Smooth muscle cell (in vitro differentiated cells): ENCODE results near the gene RAB26. TPM values are rescaled to one million over a fixed set of nuclear protein-coding genes. Genes with fewer than 3 reads are reported as not detected.

ENCODE experiments used
- DNase-seq: peaks from one replicate; lab custom pipeline; 2025; ENCODE audit not compliant: unreplicated experiment; lab: John Stamatoyannopoulos, UW
- H2AFZ ChIP-seq: fragments of 200-600 bp; sonication (generic); 2 replicates; pipeline ENCODE4 v1.6.0; 2016; ENCODE audit warnings: antibody characterized with exemption, low read depth, mild to moderate bottlenecking
- H3F3A ChIP-seq: fragments of 200-600 bp; sonication (generic); 2 replicates; pipeline ENCODE4 v1.6.0; 2017; ENCODE audit warnings: antibody characterized with exemption, low read depth
- H3K27ac ChIP-seq: fragments of 200-600 bp; sonication (generic); 2 replicates; pipeline ENCODE4 v1.5.1; 2016; ENCODE audit warnings: low read depth, mild to moderate bottlenecking
- H3K27me3 ChIP-seq: fragments of 200-600 bp; sonication (generic); 2 replicates; pipeline ENCODE4 v1.6.1; 2016; ENCODE audit warnings: low read depth, mild to moderate bottlenecking
- H3K36me3 ChIP-seq: fragments of 200-600 bp; sonication (generic); 2 replicates; pipeline ENCODE4 v1.5.1; 2016; ENCODE audit warnings: low read depth
- H3K4me1 ChIP-seq: fragments of 200-600 bp; sonication (generic); 2 replicates; pipeline ENCODE4 v1.5.1; 2016; ENCODE audit warnings: low read depth
- H3K4me2 ChIP-seq: fragments of 200-600 bp; sonication (generic); 2 replicates; pipeline ENCODE4 v1.6.0; 2016; ENCODE audit warnings: mild to moderate bottlenecking
- H3K4me3 ChIP-seq: fragments of 200-600 bp; sonication (generic); 2 replicates; pipeline ENCODE4 v1.5.1; 2016; ENCODE audit warnings: mild to moderate bottlenecking
- H3K79me2 ChIP-seq: fragments of 200-600 bp; sonication (generic); 2 replicates; pipeline ENCODE4 v1.6.0; 2016; ENCODE audit warnings: low read depth, mild to moderate bottlenecking
- H3K9ac ChIP-seq: fragments of 200-600 bp; sonication (generic); 2 replicates; pipeline ENCODE4 v1.6.0; 2016; ENCODE audit warnings: low read depth
- H3K9me3 ChIP-seq: fragments of 200-600 bp; sonication (generic); replicated peaks from 2 replicates; pipeline ENCODE4 v1.5.1; 2016; ENCODE audit warnings: low read depth
- H4K20me1 ChIP-seq: fragments of 200-600 bp; sonication (generic); 2 replicates; pipeline ENCODE4 v1.6.0; 2016; ENCODE audit warnings: low read depth
- WGBS: methylation state at CpG from one replicate; pipeline ENCODE4 v1.1.7; 2016; ENCODE audit warnings: low lambda C conversion rate; 5-methylcytosine and 5-hydroxymethylcytosine counted together
- polyA plus RNA-seq: library from polyadenylated mRNA; unstranded; fragments of >200 nt; fragmentation: Nextera tagmentation; extraction: Ambion mirVana; gene quantifications from 2 replicates; pipeline ENCODE4 v1.2.1, GENCODE V29; 2016
- total RNA-seq: library from RNA; depleted of rRNA; stranded (reverse); fragments of >200 nt; gene quantifications from 2 replicates; pipeline ENCODE4 v1.2.3, GENCODE V29; 2014
- TF ChIP-seq, protein P1 (sequence below): fragments of 200-600 bp; sonication (generic); IDR thresholded peaks from 2 replicates; pipeline ENCODE4 v1.5.1; 2017; ENCODE audit warnings: borderline replicate concordance, mild to moderate bottlenecking, antibody characterized with exemption; ENCODE audit not compliant: insufficient read depth, poor library complexity, severe bottlenecking

The RAB26 gene
- total and polyA plus RNA-seq, 2 experiments from 2014 or later: 1.3 TPM; not detected in 1

DNA sequence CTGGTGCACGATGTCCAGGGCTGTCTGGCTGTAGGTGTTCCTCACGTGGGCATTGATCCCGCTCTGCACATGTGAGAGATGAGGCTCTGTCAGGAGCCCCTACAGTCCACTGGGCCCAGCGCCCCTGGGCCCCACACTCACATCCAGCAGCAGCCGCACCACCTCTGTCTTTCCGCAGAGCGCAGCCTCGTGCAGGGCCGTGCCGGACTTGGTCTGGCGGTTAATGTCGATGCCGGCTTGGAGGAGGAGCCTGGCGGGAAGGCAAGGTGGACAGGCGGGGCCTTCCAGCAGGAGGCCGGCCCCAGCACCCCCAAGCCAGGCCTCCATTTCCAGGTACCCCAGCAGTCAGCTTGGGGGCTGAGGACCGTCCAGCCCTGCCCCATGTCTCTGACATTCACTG, 38.8 kb downstream of the RAB26 start:
- no peaks in the 10 kb centered on the region for H3K36me3 ChIP-seq
- no peak overlapping the region for H3K27ac ChIP-seq
- no peak for DNase-seq
- no peaks in the 10 kb centered on the region for H3F3A ChIP-seq
- H3K27me3 ChIP-seq: no peaks in the 10 kb centered on the region
- WGBS: 91% methylated on average over 17 of the region's 17 CpGs
- H3K4me2 ChIP-seq: no peak overlapping the region
- no peaks in the 10 kb centered on the region for H3K4me1 ChIP-seq
- H3K9ac ChIP-seq: no peak overlapping the region
- H3K4me3 ChIP-seq: no peak overlapping the region
- H2AFZ ChIP-seq: no peak overlapping the region
- H4K20me1 ChIP-seq: no peaks in the 10 kb centered on the region
- TF ChIP-seq, protein P1, sequence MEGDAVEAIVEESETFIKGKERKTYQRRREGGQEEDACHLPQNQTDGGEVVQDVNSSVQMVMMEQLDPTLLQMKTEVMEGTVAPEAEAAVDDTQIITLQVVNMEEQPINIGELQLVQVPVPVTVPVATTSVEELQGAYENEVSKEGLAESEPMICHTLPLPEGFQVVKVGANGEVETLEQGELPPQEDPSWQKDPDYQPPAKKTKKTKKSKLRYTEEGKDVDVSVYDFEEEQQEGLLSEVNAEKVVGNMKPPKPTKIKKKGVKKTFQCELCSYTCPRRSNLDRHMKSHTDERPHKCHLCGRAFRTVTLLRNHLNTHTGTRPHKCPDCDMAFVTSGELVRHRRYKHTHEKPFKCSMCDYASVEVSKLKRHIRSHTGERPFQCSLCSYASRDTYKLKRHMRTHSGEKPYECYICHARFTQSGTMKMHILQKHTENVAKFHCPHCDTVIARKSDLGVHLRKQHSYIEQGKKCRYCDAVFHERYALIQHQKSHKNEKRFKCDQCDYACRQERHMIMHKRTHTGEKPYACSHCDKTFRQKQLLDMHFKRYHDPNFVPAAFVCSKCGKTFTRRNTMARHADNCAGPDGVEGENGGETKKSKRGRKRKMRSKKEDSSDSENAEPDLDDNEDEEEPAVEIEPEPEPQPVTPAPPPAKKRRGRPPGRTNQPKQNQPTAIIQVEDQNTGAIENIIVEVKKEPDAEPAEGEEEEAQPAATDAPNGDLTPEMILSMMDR: no peak
- H3K9me3 ChIP-seq: no peaks in the 10 kb centered on the region
- H3K79me2 ChIP-seq: no peaks in the 10 kb centered on the region

DNA sequence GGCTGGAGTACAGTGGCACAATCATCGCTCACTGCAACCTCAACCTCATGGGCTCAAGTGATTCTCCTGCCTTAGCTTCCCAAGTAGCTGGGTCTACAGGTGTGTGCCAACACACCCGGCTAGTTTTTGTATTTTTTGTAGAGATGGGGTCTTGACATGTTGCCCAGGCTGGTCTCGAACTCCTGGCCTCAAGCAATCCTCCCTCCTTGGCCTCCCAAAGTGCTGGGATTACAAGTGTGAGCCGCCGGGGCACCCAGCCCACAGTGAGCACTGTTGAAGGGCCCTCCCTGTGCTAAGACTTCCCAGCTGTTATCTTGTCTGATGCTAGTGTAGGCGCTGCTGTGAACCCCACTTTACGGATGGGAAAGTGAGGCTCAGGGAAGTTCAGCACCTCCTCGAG, 40.0 kb downstream of the RAB26 start:
- Histone ChIP-seq H3K36me3 (no peaks in the 10 kb centered on the region), H3K4me1 (no peaks in the 10 kb centered on the region), H3K4me2 (no peak overlapping the region), H3K4me3 (no peak overlapping the region), H3K27ac (no peak overlapping the region), H2AFZ (no peak overlapping the region), H3K9ac (no peak overlapping the region), H3K27me3 (no peaks in the 10 kb centered on the region), H4K20me1 (no peaks in the 10 kb centered on the region), H3K9me3 (no peaks in the 10 kb centered on the region), H3K79me2 (no peaks in the 10 kb centered on the region), H3F3A (no peaks in the 10 kb centered on the region)
- TF ChIP-seq, protein P1: no peak
- 98% methylated on average over 8 of the region's 8 CpGs for WGBS
- no peak for DNase-seq

DNA sequence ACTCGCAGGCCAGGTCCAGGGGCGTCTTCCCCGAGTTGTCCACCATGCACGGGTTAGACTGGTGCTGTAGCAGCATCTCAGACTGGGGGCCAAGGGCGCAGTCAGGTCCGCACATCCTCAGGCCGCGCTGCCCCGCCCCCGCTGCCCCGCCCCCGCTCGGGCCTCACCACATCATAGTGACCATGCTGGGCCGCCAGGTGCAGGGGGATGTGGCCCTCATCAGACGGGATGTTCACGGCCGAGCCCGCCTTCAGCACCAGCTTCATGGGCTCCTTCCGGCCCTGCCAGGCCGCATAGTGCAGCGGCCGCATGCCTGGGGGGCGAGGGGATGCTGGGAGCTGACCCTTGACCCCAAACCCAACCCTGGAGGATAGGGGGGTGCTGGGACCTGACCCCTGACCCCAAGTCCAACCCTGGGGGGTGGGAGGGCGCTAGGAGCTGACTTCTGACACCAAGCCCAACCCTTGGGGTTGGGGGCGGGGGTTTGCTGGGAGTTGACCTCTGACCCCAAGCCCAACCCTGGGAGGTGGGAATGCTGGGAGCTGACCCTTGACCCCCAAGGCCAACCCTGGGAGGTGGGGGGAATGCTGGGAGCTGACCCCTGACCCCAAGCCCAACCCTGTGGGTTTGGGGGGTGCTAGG, 40.9 kb downstream of the RAB26 start:
- Histone ChIP-seq H3K4me2 (no peak overlapping the region), H3K27ac (no peak overlapping the region), H3K9me3 (no peaks in the 10 kb centered on the region), H3K9ac (no peak overlapping the region), H3K4me1 (no peaks in the 10 kb centered on the region), H3K4me3 (no peak overlapping the region), H4K20me1 (no peaks in the 10 kb centered on the region), H3K36me3 (no peaks in the 10 kb centered on the region), H3F3A (no peaks in the 10 kb centered on the region), H3K27me3 (no peaks in the 10 kb centered on the region), H2AFZ (no peak overlapping the region), H3K79me2 (no peaks in the 10 kb centered on the region)
- TF ChIP-seq, protein P1: no peak
- DNase-seq: no peak
- WGBS: 95% methylated on average over 21 of the region's 25 CpGs
